Loucy (cell line): Measurements from ENCODE around the gene CSE1L.
"Not testable (repeated sequence)": the region's sequence is repeated elsewhere in the genome, so short reads cannot be mapped to it uniquely, and the experiment has no call there.

Experiments used
- H2AFZ ChIP-seq: fragments of 200-600 bp; sonication (generic); 2 replicates; pipeline ENCODE4 v1.6.0; 2016; ENCODE audit warnings: antibody characterized with exemption, mild to moderate bottlenecking, low read length, moderate library complexity
- H3F3A ChIP-seq: fragments of 200-600 bp; 2 replicates; pipeline ENCODE4 v1.6.0; 2016; ENCODE audit warnings: antibody characterized with exemption, low read depth, mild to moderate bottlenecking
- H3K27me3 ChIP-seq: fragments of 200-600 bp; sonication (generic); 2 replicates; pipeline ENCODE4 v1.6.1; 2014; ENCODE audit warnings: low read length, mild to moderate bottlenecking; ENCODE audit not compliant: insufficient read depth, poor library complexity, severe bottlenecking
- H3K36me3 ChIP-seq: fragments of 200-600 bp; sonication (generic); 2 replicates; pipeline ENCODE4 v1.6.1; 2016; ENCODE audit warnings: low read length; ENCODE audit not compliant: insufficient read depth
- H3K4me1 ChIP-seq: fragments of 200-600 bp; sonication (generic); 2 replicates; pipeline ENCODE4 v1.5.1; 2014; ENCODE audit warnings: low read length, mild to moderate bottlenecking; ENCODE audit not compliant: insufficient read depth, poor library complexity, severe bottlenecking
- H3K4me2 ChIP-seq: fragments of 200-600 bp; sonication (generic); 2 replicates; pipeline ENCODE4 v1.6.0; 2014; ENCODE audit warnings: antibody characterized with exemption, low read length, low read depth, mild to moderate bottlenecking; ENCODE audit not compliant: poor library complexity, severe bottlenecking
- H3K4me3 ChIP-seq: fragments of 200-600 bp; sonication (generic); 2 replicates; pipeline ENCODE4 v1.5.1; 2014; ENCODE audit warnings: low read length, mild to moderate bottlenecking, mixed read lengths; ENCODE audit not compliant: poor library complexity, severe bottlenecking
- H3K79me2 ChIP-seq: fragments of 200-600 bp; sonication (generic); 2 replicates; pipeline ENCODE4 v1.6.1; 2014; ENCODE audit warnings: low read length; ENCODE audit not compliant: insufficient read depth
- H3K9ac ChIP-seq: fragments of 200-600 bp; sonication (generic); 2 replicates; pipeline ENCODE4 v1.6.0; 2014; ENCODE audit warnings: mild to moderate bottlenecking, low read depth, low read length, moderate library complexity; ENCODE audit not compliant: poor library complexity, severe bottlenecking
- H3K9me2 ChIP-seq: fragments of 200-600 bp; sonication (generic); replicated peaks from 2 replicates; pipeline ENCODE4 v1.6.1; 2016; ENCODE audit warnings: low read depth, low read length, mixed read lengths
- H3K9me3 ChIP-seq: fragments of 200-600 bp; sonication (generic); 2 replicates; pipeline ENCODE4 v1.6.1; 2014; ENCODE audit warnings: mild to moderate bottlenecking, antibody characterized with exemption, low read length, low read depth; ENCODE audit not compliant: insufficient read depth
- H4K20me1 ChIP-seq: fragments of 200-600 bp; sonication (generic); 2 replicates; pipeline ENCODE4 v1.6.0; 2014; ENCODE audit warnings: antibody characterized with exemption, low read length, mild to moderate bottlenecking; ENCODE audit not compliant: insufficient read depth, poor library complexity, severe bottlenecking
- CTCF ChIP-seq: fragments of 200-600 bp; sonication (generic); conservative IDR thresholded peaks from 2 replicates; pipeline ENCODE4 v1.5.1; 2014; ENCODE audit warnings: mild to moderate bottlenecking, antibody characterized with exemption, low read length
- EZH2phosphoT487 ChIP-seq: fragments of 200-600 bp; IDR thresholded peaks from 2 replicates; pipeline ENCODE4 v1.6.1; 2018; ENCODE audit warnings: antibody characterized with exemption, mild to moderate bottlenecking, moderate library complexity, borderline replicate concordance

The CSE1L gene

GRCh38 chr20:49133571-49133970 is 87.5 kb downstream of the CSE1L start:
- H3K9ac ChIP-seq: no peak overlapping the region
- H3K36me3 ChIP-seq: peaks cover 64% of the 10 kb centered on the region; the same call in 1 of the 2 replicates
- H3K9me2 ChIP-seq: no peaks in the 10 kb centered on the region
- H3K4me1 ChIP-seq: no peaks in the 10 kb centered on the region
- no peak overlapping the region for H3K4me2 ChIP-seq
- no peaks in the 10 kb centered on the region for H3K27me3 ChIP-seq
- no peak overlapping the region for H2AFZ ChIP-seq
- H3K4me3 ChIP-seq: no peak overlapping the region
- peaks cover 4% of the 10 kb centered on the region for H4K20me1 ChIP-seq
- 0 out of 2 replicates have a peak, but pooled peaks cover 10% of the 10 kb centered on the region for H3K79me2 ChIP-seq
- TF ChIP-seq EZH2phosphoT487 (no peak), CTCF (no peak)
- H3F3A ChIP-seq: no peaks in the 10 kb centered on the region; the same call in 1 of the 2 replicates
- H3K9me3 ChIP-seq: no peaks in the 10 kb centered on the region

- Histone ChIP-seq H3K79me2 (0 out of 2 replicates have a peak, but pooled peaks cover 17% of the 10 kb centered on the region), H3K36me3 (peaks cover 66% of the 10 kb centered on the region; the same call in 1 of the 2 replicates)
- H3K4me3 ChIP-seq, H3K4me1 ChIP-seq, H4K20me1 ChIP-seq, H3K9me3 ChIP-seq, H3F3A ChIP-seq, H3K4me2 ChIP-seq, H3K27me3 ChIP-seq, H3K9me2 ChIP-seq, H2AFZ ChIP-seq, H3K9ac ChIP-seq: not testable (repeated sequence)
Observed at GRCh38 chr20:49134797-49135196, 88.7 kb downstream of the CSE1L start.

GRCh38 chr20:49136817-49137571 is 90.9 kb downstream of the CSE1L start:
- no peak overlapping the region for H3K4me3 ChIP-seq
- H3K4me2 ChIP-seq: no peak overlapping the region
- no peaks in the 10 kb centered on the region for H3K9me2 ChIP-seq
- H3F3A ChIP-seq: no peaks in the 10 kb centered on the region; the same call in 1 of the 2 replicates
- H3K9ac ChIP-seq: no peak overlapping the region
- H3K4me1 ChIP-seq: no peaks in the 10 kb centered on the region
- peaks cover 54% of the 10 kb centered on the region; the same call in 1 of the 2 replicates for H3K36me3 ChIP-seq
- no peak overlapping the region for H2AFZ ChIP-seq
- no peaks in the 10 kb centered on the region for H3K27me3 ChIP-seq
- H3K79me2 ChIP-seq: 0 out of 2 replicates have a peak, but pooled peaks cover 11% of the 10 kb centered on the region
- no peaks in the 10 kb centered on the region for H4K20me1 ChIP-seq
- TF ChIP-seq EZH2phosphoT487 (no peak), CTCF (no peak)
- H3K9me3 ChIP-seq: no peaks in the 10 kb centered on the region
